GM19463 (cell line): ENCODE measurements around the gene GOLGA7B.
A peak's percentile ranks its signal among the peaks of the same experiment; 100 is the strongest.

ENCODE experiments used
- ATAC-seq: cut with Tn5 transposase; IDR thresholded peaks from one replicate; pipeline ENCODE4 v1.9.1; 2021; ENCODE audit warnings: mild to moderate bottlenecking, moderate library complexity; ENCODE audit not compliant: unreplicated experiment

The GOLGA7B gene

DNA sequence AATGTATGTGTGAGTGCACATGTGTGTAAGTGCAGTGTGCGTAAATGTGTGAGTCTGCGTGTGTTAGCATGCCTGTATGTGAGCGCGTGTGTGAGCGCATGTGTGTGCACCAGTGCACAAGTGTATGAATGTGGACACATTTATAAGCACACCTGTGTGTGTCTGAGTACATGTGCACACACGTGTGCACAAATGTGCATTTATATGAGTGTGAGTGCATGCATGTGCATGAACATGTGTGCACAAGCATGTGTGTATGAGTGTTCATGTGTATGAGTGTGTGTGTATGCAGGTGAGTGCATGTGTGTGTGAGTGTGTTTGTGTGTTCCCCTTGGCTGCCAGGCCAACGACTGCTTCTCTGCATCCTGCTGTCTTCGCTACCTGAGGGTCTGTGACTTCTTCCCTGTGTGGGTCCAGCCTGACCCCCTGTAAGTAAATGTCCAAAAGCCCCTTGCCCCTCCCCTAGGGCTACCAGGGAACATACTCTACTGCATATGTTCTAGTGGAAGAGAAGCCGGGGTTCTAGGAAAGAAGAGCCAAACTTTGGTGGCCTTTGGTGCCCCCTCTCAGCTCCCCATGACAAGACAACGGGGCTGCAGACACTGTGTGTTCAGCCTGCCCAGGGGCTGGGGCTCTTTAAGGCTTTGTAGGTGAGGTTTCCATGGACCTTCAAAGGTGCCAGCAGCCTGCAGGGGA lies 17.0 kb downstream of the GOLGA7B start:
- no peak for ATAC-seq

DNA sequence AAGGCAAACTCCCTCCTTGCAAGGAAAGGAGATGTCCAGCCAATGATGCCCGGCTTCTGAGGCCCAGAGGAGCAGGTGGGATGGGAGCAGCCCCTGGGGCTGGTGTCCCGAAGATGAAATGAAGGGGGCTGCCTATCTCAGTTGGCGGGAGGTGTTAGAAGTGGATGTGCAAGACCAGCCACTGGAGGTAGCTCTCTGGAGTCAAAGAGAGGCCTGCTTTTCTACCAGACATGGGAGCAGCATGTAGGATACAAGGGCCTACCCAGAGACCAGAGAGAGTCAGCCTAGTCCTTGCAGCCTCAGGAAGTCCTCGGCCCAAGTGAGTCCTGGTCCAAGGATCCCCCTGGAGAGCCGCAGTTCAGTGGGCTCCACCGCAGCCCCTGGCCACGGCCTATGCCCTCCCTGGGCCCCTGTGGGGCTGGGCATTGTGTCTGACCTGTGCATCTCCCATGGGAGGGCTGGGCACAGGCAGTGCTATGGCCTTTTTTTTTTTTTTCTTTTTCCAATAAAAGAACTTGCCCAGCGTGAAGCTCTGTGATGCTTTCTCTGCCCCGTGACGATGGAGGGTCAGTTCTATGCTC lies 17.7 kb downstream of the GOLGA7B start:
- ATAC-seq = no peak

DNA sequence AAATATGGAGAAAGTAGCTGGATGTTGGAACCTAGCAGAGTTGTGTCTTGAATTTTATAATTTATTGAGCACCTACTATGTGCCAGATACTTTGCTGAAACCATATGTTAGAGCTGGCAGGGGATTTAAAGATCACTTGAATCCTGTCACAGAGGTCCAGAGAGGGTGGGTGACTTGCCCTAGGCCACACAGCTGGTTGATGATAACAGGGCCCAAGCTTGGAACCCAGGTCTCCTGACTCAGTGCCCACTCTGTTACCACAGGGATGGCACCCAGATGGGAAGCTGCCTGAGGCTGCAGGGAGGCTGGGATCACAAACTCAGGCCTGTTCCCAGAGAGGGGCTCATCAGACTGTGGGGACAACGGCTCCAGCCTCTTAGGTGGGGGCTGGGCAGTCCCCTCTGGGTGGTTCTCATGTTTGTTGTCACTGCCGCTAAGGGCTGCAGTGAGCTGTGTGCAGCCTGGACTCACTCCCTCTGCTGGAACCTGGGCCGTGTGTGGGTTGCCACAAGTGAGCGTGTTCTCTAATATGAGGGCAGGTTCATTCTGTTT lies 18.6 kb downstream of the GOLGA7B start:
- ATAC-seq = no peak

DNA sequence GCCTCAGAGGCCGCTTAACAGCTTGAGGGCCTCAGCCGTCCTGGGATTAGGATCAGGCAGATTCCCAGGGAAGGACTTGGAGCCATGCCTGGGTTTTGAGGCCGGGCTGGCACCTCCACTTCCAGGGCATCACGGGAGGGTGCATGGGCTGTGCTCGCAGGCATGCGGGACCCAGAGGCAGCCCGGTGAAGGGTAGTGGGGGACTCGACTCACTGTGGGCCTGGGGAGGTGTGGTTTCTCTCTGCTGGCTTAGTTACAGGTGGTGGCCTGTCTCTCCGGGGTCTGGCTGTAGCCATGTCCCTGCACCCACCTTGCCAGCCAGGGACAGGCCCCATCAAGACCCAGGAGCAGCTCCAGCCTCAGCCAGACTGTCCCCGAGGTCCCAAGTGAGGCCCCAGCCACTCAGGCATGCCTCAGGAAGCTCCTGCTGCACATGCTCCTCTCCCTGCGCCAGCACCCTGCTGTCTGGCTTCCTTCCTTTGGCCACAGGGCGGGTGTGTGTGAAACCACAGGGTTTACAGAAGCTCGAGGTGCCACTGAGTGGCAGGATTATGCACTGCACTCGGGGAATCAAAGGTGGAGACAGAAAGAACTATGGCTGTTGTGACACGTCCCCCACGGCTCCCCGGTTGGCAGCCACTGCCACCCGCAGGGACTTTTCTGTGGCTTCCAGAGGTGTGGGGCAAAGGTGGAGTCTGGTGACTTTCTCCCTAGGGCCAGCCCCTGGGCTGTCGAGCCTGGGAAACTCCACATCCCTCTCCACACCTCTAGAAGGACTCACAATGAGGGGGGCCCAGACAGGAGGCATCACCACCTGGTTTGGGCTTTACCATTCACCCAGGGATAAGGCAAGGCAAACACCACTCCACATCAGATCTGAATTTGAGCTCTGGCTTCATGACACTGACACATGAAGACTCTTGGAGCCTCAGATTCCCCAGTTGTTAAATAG lies 19.7 kb downstream of the GOLGA7B start:
- peak; percentile 100 for ATAC-seq

DNA sequence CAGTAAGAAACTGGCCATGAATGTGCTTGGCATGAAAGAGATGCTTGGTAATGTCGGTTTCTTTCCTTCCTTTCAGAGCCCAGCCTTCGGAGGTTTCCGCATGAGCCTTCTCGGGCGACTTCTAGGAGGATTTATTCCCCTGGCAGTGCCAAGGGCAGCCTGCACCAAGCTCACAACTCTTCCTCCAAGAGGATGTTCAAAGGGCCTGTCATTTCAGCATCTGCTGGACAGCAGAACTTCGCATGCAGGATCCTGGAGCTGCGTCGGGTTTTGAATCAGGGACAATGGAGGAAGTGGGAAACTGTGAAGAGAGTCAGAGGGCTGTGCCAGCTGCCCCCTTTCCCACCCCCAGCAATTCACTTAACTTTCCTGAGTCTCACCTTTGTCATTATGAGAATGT lies 21.3 kb downstream of the GOLGA7B start:
- no peak for ATAC-seq

DNA sequence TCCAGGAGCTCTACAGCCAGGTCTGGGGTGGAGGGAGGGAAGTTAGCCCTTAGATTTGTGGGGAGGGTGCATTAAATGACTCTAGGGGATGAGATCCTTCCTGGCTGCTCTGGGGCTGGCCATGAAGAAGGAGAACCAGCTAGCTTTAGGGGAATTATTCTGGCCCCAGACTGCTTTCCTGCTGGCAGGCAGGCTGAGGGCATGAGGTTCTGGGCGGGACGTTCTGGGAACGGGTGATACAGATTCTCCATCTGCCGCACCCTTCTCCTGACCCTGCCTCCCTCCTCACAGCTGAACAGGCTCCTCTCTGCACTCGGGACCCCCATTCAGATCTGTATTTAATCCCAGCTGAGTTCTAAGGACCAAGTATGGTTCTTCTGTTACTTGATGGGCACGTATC lies 23.9 kb downstream of the GOLGA7B start:
- no peak for ATAC-seq

DNA sequence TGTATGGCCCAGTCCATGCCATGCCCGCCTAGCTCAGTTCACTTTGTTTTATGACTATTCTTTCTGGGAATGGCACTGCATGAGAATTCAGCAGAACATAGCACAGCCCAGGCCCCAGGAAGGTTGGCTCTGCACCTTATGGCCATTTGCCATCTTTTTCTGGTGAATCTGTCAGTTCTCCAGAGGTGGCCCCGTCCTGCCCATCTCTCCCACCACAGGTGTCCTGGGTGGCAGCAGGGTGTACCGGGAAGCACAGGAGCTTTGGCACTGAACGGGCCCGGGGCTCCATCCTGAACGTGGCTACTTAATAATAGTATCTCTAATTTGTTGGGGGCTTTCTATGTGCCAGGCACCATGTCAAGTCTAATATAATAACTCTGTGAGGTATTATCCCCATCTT lies 24.7 kb downstream of the GOLGA7B start:
- no peak for ATAC-seq

DNA sequence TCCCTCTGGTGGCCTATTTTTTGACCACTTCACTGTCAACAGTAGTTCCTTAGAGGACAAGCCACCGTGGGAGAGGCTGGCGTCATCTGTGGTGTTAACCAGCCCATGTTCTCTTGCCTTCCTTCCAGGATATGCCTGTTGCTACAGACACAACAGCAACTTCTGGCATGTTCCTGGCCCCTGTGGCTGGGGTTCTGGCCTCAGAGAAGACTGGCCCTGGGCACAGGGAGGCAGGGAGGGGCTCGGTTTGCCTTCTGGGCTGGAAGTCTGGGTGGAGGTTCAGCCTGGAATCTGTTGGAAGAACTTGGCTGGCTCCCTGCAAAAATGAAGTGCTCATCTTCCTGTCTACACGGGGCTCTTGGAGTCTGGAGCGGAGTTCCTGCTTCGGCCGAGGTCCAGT lies 25.7 kb downstream of the GOLGA7B start:
- ATAC-seq = no peak

DNA sequence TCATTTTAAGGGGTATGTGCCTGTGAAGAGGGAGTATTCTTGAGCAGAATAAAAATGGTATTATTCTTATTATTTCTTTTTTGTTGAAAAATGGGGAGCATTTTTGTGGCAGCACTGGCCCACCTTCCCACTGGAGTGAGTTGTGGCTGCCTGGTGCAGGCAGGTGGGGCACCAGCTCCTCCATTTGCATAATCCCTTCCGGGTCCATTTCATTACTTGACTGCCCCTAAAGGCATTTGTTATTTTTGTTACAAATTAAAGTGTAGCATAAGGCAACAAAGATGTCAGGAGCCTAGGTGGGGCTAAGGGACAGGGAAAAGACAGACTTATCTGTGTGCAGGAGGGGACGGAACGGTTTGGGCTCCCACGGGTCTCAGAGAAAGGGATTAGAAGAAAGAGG lies 26.8 kb downstream of the GOLGA7B start:
- no peak for ATAC-seq

DNA sequence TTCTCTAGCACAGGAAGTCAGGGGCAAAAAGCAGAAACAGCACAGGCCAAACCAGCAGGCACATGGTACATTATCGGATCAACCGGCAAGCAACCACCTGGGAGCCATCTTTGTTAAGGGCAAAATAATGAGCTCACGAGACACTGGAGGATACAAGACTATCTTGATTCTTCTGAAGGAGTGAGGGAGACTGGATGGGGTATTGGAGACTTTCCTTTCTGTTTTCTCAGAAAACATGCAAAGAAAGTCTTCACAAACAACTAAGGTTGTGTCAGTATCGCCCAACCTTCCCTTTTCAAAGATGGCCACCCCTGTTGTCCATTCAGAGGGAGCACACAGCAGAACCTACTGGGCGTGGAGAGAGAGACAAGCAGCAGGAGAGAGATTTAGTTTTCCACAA lies 29.6 kb downstream of the GOLGA7B start:
- ATAC-seq = no peak

DNA sequence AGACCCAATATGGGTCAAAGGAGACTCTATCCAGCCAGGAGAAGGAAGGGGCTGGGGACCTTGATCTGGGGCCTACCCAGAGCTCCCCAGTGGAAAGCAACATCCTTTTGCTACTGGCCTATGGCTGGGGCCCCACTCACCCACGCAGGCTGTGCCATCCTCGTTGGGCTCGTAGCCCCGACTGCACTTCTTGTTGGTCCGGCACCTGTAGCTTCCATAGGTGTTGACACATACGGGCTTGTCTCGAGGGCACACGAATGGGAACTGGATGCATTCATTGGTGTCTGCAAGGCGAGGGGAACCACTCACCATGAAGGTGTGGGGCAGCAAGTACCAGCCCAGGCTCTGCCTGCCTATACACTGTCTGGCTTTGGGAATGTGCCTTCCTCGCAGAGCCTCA lies 30.5 kb downstream of the GOLGA7B start:
- ATAC-seq = no peak

DNA sequence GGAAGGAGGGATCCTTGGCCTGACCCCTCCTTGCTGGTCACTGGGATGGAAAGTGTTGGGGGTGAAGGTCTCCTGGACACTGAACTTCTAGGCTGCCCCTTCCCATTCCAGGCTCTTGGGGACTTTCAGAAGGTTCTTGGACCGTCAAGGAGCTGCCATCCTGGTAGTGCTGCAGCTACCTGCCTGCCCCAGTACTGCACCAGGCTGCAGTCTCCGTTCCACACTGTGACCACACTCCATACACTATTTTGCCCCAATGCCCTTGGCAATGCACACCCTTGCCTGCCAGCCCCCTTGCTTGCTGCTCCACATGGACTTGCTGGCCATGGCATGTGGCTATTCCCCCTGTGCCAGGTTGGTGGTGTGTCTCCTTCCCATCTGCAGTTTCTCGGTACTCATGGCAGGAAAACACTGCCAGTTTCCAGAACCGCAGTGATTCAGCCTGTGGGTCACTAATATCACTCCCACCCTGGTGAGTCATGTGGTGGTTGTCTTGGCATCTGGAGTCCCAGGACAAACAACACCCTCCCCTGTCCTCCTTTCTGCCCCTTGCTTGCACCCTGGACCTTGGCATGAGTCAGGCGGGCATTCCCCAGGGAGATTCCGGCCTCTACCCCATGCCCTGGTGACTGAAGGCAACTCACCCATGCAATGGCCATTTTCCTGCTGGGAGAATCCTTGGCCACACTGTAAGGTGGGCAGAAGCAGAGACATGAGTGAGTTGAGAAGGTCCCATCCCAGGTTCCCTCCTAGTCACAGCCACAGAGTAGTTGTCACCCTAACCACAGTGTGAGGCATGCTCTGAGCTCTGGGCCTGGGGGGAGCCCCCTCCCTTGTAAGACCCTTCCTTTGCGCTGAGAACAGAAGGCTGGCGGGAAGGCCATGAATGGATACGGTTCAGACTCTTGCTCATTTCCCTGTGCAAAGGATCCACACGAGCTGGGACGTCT lies 32.8 kb downstream of the GOLGA7B start:
- ATAC-seq = no peak

DNA sequence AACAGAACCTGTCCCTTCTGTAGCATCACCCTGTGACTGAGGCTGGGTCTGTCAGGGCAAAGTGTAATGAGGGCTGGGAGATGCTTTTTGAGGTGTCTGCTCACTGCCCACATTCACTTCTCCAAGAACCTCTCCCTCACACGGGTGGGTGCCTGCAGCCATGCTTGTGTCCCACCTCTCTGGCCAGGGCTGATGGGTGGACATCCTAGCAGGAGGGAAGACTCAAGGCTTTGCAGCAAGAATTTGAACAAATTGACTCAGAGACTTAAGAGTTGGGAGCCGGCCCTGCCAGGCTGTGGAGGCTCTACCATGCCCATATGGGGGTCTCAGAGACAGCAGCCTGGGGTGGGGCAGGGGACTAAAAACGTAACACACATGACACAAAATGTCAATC lies 33.4 kb downstream of the GOLGA7B start:
- no peak for ATAC-seq

DNA sequence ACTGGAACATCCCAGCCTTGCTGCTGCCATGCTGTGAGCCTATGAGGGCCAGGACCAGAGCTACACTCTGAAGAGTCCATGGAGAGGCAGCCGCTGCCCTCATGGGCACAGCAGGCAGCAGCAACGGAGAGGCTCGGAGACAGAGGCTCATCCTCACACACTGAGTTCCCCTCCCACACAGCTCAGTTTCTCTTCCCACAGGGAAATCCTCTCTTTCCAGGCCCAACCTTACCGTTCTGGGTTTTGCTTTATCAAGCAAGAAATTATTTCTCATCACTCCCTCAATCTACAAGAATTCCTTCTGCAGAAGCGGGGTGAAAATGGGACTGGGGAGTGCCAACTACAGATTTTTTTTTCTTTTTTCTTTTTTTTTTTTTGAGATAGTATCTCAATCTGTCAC lies 36.6 kb downstream of the GOLGA7B start:
- no peak for ATAC-seq

DNA sequence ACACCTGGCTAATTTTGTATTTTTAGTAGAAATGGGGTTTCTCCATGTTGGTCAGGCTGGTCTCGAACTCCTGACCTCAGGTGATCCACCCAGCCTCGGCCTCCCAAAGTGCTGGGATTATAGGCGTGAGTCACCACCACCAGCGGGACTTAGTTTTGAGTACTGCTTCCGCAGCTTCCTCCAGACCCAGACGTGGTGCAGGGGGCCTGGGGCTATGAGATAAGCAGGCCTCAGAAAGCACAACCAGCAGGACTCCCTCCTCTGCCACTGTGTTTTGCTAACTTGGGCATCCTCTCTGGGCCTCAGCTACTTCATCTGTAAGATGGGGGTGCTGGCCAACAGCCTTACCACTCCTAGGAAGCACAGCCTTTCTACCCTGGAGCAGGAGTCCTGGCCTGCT lies 37.8 kb downstream of the GOLGA7B start:
- ATAC-seq = no peak

DNA sequence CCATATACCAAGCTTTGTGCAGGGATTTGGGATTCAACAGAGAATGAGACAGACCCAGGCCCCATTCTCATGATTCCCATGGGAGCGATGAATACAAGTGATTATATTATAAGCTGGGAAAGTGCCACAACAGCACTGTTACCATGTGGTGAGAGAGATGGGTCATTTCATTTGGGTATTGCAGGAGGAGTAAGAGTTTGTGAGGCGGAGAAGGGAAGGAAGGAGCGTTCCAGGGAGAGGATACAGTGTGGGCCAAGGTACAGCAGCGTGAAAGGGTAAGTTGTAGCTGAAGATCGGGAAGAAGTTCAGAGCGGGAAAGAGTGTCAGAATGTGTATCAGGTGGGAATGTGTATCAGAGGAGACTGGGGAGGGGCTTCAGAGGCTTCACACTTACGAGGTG lies 38.5 kb downstream of the GOLGA7B start:
- ATAC-seq = no peak

DNA sequence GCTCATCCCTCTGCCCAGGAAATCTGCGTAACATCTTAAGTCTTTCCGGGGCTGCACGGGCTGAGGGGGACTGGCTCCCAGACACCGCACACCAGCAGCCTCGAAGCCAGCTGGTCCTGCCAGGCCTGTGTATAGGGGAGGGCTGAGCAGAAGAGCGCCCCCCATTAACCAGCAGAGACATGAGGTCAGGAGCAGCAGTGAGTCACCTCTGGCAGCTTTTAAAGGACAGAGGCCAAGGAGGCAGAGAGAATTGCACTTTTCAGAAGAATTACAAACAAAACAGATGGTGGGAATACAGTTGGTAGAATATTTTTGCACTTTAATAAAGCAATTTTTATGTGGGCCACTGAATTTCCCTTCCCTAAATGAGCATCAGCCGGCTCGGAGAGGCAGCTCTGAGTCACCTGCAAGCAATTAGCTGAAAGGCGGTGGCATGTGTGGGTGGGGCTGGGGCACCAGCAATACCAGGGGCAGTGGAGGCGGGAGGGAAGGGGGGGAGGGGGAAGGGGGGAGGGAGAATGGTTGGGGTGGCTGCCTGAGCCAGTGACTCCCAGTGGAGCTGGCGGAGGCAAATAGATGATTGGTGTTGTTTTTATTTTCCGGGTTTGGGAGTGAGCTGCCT lies 39.1 kb downstream of the GOLGA7B start:
- no peak for ATAC-seq

DNA sequence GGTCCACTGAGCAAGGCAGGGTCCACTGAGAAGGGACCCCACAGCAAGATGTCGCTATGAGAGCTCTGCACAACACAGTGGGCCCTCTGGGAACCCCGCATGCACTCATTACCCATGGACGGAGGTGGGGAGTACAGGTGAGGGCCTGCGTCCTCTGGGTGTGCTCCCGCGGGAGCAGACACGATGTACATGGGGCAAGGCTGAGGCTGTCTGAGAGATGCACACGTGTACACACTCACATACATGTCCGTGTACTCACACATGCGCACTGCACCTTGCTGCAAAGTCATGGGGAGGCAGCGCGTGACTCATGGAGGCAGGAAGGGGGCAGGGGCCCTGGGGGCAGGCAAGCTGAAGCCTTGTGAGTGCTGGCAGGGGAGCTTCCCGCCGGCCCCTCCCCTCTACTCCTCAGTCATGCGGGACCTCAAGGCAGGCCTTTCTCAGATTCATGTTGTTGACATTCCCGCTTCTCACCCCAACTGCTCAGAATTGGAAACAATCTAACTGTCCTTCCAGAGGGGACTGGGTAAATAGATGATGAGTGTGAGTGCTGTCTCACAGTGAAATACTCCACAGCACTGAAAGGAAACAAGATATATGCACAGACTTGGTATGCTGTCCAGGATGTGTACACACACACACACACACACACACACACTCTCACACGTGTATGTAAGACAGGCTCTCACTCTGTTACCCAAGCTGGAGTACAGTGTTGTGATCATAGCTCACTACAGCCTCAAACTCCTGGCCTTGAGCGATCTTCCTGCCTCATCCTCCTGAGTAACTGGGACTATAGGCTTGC lies 40.0 kb downstream of the GOLGA7B start:
- ATAC-seq = no peak

DNA sequence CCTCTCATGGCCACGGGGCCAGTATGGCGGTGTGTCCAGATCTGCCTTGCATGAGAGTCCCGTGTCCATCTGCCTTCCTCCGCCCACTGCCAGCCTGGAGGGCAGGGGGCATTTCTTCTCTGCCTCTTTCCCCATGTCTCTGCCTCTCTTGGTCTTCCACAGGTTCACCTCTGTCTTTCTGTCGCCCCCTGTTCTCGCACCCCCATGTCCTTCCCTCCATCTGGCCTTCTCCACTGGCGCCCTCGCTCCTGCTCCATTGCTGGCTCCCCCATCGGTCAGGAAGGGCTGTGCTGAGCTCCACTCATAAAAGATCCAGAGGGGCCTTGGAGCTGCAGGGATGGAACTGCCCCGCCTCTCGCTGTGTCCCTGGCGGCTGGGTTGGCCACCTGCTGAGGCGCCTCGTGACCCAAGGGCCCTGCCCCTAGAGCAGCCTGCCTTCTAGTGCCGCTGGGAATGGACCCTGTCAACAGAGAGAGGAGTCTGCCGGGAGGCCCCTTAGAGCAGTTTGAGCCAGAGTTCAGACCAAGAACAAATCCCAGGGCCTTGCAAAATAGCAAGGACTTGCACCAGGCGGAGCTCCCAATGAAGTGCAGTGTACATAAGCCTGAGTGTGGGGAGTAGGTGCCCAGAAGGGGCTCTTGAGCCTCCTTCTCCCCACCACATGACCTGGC lies 42.0 kb downstream of the GOLGA7B start:
- no peak for ATAC-seq
